ENCODE data around the gene PSMB11.

The PSMB11 gene

GRCh38 chr14:23043754-23044153 lies 1.7 kb downstream of the PSMB11 start:
- DNase-seq (ENCODE audit: low read depth in 2 of 2), result no peak

GRCh38 chr14:23044840-23045239 lies 2.8 kb downstream of the PSMB11 start:
- no peak for DNase-seq (ENCODE audit: low read depth in 2 of 2)

- no peak for DNase-seq (ENCODE audit: low read depth in 2 of 2)
Measured at GRCh38 chr14:23045419-23046357, 3.7 kb downstream of the PSMB11 start.

GRCh38 chr14:23047034-23047634 lies 5.1 kb downstream of the PSMB11 start:
- no peak for DNase-seq (ENCODE audit: low read depth in 2 of 2)

- no peak for DNase-seq (ENCODE audit: low read depth in 2 of 2)
Measured at GRCh38 chr14:23047751-23048693, 6.0 kb downstream of the PSMB11 start.

GRCh38 chr14:23049011-23049410 lies 7.0 kb downstream of the PSMB11 start:
- DNase-seq (ENCODE audit: low read depth in 2 of 2), result no peak

GRCh38 chr14:23051141-23052057 lies 9.4 kb downstream of the PSMB11 start:
- no peak for DNase-seq (ENCODE audit: low read depth in 2 of 2)

GRCh38 chr14:23052182-23052623 lies 10.2 kb downstream of the PSMB11 start:
- no peak for DNase-seq (ENCODE audit: low read depth in 2 of 2)

GRCh38 chr14:23052671-23053070 lies 10.7 kb downstream of the PSMB11 start:
- DNase-seq (ENCODE audit: low read depth in 2 of 2), result no peak

GRCh38 chr14:23053426-23053825 lies 11.4 kb downstream of the PSMB11 start:
- DNase-seq (ENCODE audit: low read depth in 2 of 2), result no peak

- DNase-seq (ENCODE audit: low read depth in 2 of 2), result peak in 1 of 2 donors; percentile 20
Measured at GRCh38 chr14:23054000-23054811, 12.2 kb downstream of the PSMB11 start.

GRCh38 chr14:23055147-23055550 lies 13.1 kb downstream of the PSMB11 start:
- DNase-seq (ENCODE audit: low read depth in 2 of 2), result no peak

GRCh38 chr14:23055621-23056144 lies 13.7 kb downstream of the PSMB11 start:
- DNase-seq (ENCODE audit: low read depth in 2 of 2), result no peak

- DNase-seq (ENCODE audit: low read depth in 2 of 2), result peak; percentile 61 to 63
Measured at GRCh38 chr14:23056145-23056955, 14.3 kb downstream of the PSMB11 start.

GRCh38 chr14:23056956-23057756 lies 15.1 kb downstream of the PSMB11 start, which contains the start of gene CDH24:
CDH24 (minus strand) TSS chr14:23057520; CDS start chr14:23055733, 1,787 bp downstream.
- DNase-seq (ENCODE audit: low read depth in 2 of 2), result peak; percentile 56 to 58

- peak; percentile 87 for DNase-seq (ENCODE audit: low read depth in 2 of 2)
Measured at GRCh38 chr14:23057757-23058653, 16.0 kb downstream of the PSMB11 start.
